Thoracic aorta (tissue), 2 donors: ENCODE measurements around the gene LAMA5. TPM values are rescaled to one million over a fixed set of nuclear protein-coding genes. Genes with fewer than 3 reads are reported as not detected.

ENCODE experiments used
- ATAC-seq: fragments of 150-250 bp; one replicate; pipeline ENCODE4 v1.8.0; 2017; ENCODE audit warnings: low read depth; ENCODE audit not compliant: insufficient number of reproducible peaks, low FRiP score
- DNase-seq: peaks from one replicate; pipeline ENCODE4 v3.0.0-alpha.2; 2020; ENCODE audit warnings: low spot score
- H3K27ac ChIP-seq, 2 donors: fragments of 200-600 bp; sonication (generic); 1 replicate in 1 of 2; 2 replicates in 1 of 2; pipeline ENCODE4 v1.5.1; 2016; ENCODE audit warnings: mild to moderate bottlenecking in 2 of 2, moderate library complexity in 2 of 2
- H3K27me3 ChIP-seq: fragments of 200-600 bp; sonication (generic); replicated peaks from 2 replicates; pipeline ENCODE4 v1.6.0; 2016; ENCODE audit warnings: mild to moderate bottlenecking; ENCODE audit not compliant: insufficient read depth
- H3K36me3 ChIP-seq: fragments of 200-600 bp; sonication (generic); one replicate; pipeline ENCODE4 v1.5.1; 2016
- H3K4me1 ChIP-seq, 2 donors: fragments of 200-600 bp; sonication (generic); 1 replicate in 1 of 2; 2 replicates in 1 of 2; pipeline versions ENCODE4 v1.5.1 to v1.6.0; 2016; ENCODE audit warnings: low read depth in 2 of 2, mild to moderate bottlenecking in 1 of 2; ENCODE audit not compliant: control insufficient read depth in 1 of 2
- H3K4me3 ChIP-seq: fragments of 200-600 bp; sonication (generic); 2 replicates; pipeline ENCODE4 v1.5.1; 2016; ENCODE audit warnings: mild to moderate bottlenecking
- H3K9me3 ChIP-seq: fragments of 200-600 bp; sonication (generic); 2 replicates; pipeline ENCODE4 v1.5.1; 2016
- total RNA-seq, 2 donors: library from RNA; depleted of rRNA; stranded (reverse); fragments of >200 nt; gene quantifications; one replicate each; pipeline versions ENCODE4 v1.1.0 to v1.2.3, GENCODE V29; 2016
- TF ChIP-seq, protein P1 (sequence below): fragments of 200-600 bp; sonication (generic); IDR thresholded peaks from one replicate; pipeline ENCODE4 v1.5.1; 2019; ENCODE audit warnings: antibody characterized with exemption

The LAMA5 gene
- total RNA-seq, 2 donors from 2014 or later = 289 to 333 TPM

GRCh38 chr20:62370115-62370806 is 3.1 kb upstream of the LAMA5 start:
- H3K27ac ChIP-seq = peak overlapping the region; percentile 48 to 61
- TF ChIP-seq, protein P1, sequence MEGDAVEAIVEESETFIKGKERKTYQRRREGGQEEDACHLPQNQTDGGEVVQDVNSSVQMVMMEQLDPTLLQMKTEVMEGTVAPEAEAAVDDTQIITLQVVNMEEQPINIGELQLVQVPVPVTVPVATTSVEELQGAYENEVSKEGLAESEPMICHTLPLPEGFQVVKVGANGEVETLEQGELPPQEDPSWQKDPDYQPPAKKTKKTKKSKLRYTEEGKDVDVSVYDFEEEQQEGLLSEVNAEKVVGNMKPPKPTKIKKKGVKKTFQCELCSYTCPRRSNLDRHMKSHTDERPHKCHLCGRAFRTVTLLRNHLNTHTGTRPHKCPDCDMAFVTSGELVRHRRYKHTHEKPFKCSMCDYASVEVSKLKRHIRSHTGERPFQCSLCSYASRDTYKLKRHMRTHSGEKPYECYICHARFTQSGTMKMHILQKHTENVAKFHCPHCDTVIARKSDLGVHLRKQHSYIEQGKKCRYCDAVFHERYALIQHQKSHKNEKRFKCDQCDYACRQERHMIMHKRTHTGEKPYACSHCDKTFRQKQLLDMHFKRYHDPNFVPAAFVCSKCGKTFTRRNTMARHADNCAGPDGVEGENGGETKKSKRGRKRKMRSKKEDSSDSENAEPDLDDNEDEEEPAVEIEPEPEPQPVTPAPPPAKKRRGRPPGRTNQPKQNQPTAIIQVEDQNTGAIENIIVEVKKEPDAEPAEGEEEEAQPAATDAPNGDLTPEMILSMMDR = no peak
- no peak for ATAC-seq
- no peak for DNase-seq
- no peak overlapping the region for H3K4me3 ChIP-seq
- H3K27me3 ChIP-seq = no peaks in the 10 kb centered on the region
- no peaks in the 10 kb centered on the region for H3K9me3 ChIP-seq
- H3K36me3 ChIP-seq = no peaks in the 10 kb centered on the region
- peaks cover 38 to 76% of the 10 kb centered on the region in 2 donors for H3K4me1 ChIP-seq

DNA sequence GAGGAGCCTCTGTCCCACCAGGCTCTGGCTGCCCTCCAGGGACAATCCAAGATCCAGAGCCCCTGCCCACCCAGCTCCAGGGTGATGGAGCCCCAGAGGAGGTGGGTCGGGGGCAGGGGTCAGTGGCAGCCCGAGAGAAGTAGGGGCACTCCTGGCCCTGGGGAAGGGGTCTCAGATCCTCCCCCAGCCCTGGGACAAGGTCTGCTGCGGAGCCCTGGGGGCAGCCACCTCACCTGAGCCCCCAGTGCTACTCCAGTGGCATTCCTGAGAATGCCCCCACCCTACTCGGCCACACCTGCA is 2.7 kb upstream of the LAMA5 start:
- Histone ChIP-seq H3K4me1 (peaks cover 38 to 76% of the 10 kb centered on the region in 2 donors), H3K4me3 (no peak overlapping the region), H3K9me3 (no peaks in the 10 kb centered on the region), H3K36me3 (no peaks in the 10 kb centered on the region), H3K27ac (peak overlapping the region; percentile 27 to 61), H3K27me3 (no peaks in the 10 kb centered on the region)
- TF ChIP-seq, protein P1 = no peak
- DNase-seq = no peak
- ATAC-seq = no peak

DNA sequence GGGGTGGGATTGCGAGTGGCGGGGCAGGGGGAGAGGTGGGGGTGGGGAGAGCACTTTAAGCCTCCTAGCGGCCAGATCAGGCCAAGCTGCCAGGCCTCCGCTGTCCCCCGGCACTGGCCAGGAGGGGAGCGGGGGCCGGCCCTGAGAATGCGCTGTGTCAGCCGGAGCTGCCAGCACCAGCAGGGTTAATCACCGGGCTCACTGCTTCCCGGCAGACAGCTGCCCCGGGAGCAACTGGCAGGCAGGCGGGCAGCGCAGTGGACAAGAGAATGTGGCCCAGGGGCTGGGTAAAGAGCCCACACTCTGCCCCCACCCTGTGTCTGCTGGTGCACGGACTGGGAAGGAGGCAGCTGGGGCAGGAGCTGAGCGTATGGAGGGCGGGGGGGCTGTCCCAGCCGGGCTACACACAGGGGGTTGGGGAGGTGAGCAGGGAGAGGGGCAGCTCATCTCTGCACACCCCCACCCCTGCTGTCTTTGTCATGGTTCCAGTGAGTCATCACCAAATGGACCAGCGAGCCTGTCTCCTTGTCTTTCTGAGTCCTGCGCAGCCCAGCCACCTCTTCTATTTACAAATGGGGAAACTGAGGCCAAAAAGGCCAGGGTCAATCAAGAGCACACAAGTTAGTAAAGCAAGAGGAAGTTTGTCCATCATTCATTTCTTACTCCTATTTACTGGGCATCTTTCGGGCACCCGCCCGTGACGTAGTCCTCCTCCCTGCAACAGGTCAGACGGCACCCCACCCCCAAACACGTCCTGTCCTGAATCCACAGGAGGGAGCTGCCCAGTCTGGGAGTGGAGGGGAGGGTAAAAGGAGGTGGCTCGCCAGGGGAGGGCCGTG is 2.1 kb upstream of the LAMA5 start:
- DNase-seq = no peak
- no peaks in the 10 kb centered on the region for H3K27me3 ChIP-seq
- TF ChIP-seq, protein P1 = peak; percentile 48
- peaks cover 42 to 77% of the 10 kb centered on the region in 2 donors for H3K4me1 ChIP-seq
- H3K27ac ChIP-seq = peak overlapping the region; percentile 27 to 61
- no peaks in the 10 kb centered on the region for H3K36me3 ChIP-seq
- H3K9me3 ChIP-seq = no peaks in the 10 kb centered on the region
- no peak for ATAC-seq
- H3K4me3 ChIP-seq = peak overlapping the region; percentile 97

GRCh38 chr20:62368392-62368975 is 1.4 kb upstream of the LAMA5 start:
- peak overlapping the region; percentile 97 for H3K4me3 ChIP-seq
- no peaks in the 10 kb centered on the region for H3K27me3 ChIP-seq
- H3K9me3 ChIP-seq = no peaks in the 10 kb centered on the region
- ATAC-seq (no peak), DNase-seq (no peak)
- TF ChIP-seq, protein P1 = no peak
- H3K27ac ChIP-seq = peak overlapping the region; percentile 27 to 61
- H3K4me1 ChIP-seq = peaks cover 49 to 84% of the 10 kb centered on the region in 2 donors
- H3K36me3 ChIP-seq = no peaks in the 10 kb centered on the region
